H1 (cell line): Measurements from ENCODE around the gene TNP2. TPM values are rescaled to one million over a fixed set of nuclear protein-coding genes. Genes with fewer than 3 reads are reported as not detected.

Experiments
- CTCF ChIA-PET: fragments of 300-600 bp; sonication (Branson Sonifier 250); formaldehyde crosslinking; loops from one replicate; lab custom pipeline; 2021; ENCODE audit not compliant: partially characterized antibody; lab: Charles Lee
- POLR2A ChIA-PET: fragments of 300-600 bp; sonication (Branson Sonifier 250); formaldehyde crosslinking; loops from one replicate; lab custom pipeline; 2021; ENCODE audit warnings: inconsistent platforms; ENCODE audit not compliant: partially characterized antibody; lab: Charles Lee
- DNase-seq, 2 experiments: peaks; one replicate each; pipeline versions ENCODE4 v3.0.0 to v3.0.0-alpha.2; 2010 to 2022; ENCODE audit warnings: low spot score in 2 of 2, low read depth in 1 of 2, mixed read lengths in 1 of 2
- FAIRE-seq: peaks from 2 replicates; lab custom pipeline; 2011; peaks lifted over from hg19 to GRCh38; lab: Jason Lieb, UNC
- H2AFZ ChIP-seq: 2 replicates; pipeline ENCODE4 v1.8.1; 2012; ENCODE audit warnings: low read length, inconsistent platforms
- H2AK5ac ChIP-seq: 2 replicates; pipeline ENCODE4 v1.6.1; 2013; ENCODE audit warnings: low read depth, low read length
- H2BK120ac ChIP-seq: replicated peaks from 2 replicates; pipeline ENCODE3; 2013; ENCODE audit warnings: low read depth, low read length, inconsistent platforms
- H2BK12ac ChIP-seq: 2 replicates; pipeline ENCODE4 v1.6.1; 2013; ENCODE audit warnings: low read depth, low read length
- H2BK15ac ChIP-seq: 2 replicates; pipeline ENCODE4 v1.6.1; 2013; ENCODE audit warnings: low read length
- H2BK20ac ChIP-seq: 2 replicates; pipeline ENCODE4 v1.6.1; 2013; ENCODE audit warnings: low read length
- H2BK5ac ChIP-seq: 2 replicates; pipeline ENCODE4 v1.6.1; 2013; ENCODE audit warnings: low read depth, low read length
- H3K14ac ChIP-seq: 2 replicates; pipeline ENCODE4 v1.6.1; 2013; ENCODE audit warnings: inconsistent platforms; ENCODE audit not compliant: insufficient read length
- H3K18ac ChIP-seq: 2 replicates; pipeline ENCODE4 v1.6.1; 2013; ENCODE audit warnings: low read length; ENCODE audit errors: extremely low read depth
- H3K23ac ChIP-seq: 2 replicates; pipeline ENCODE4 v1.6.1; 2013; ENCODE audit warnings: inconsistent platforms; ENCODE audit not compliant: insufficient read length
- H3K23me2 ChIP-seq: 2 replicates; pipeline ENCODE4 v1.6.1; 2013; ENCODE audit warnings: low read depth, low read length
- H3K27ac ChIP-seq: 2 replicates; pipeline ENCODE4 v1.6.1; 2011; ENCODE audit warnings: low read depth, low read length, inconsistent platforms
- H3K27me3 ChIP-seq, 4 experiments: replicated peaks in 1 of 4; 1 replicate in 1 of 4; 2 replicates in 3 of 4; pipeline versions ENCODE4 v1.6.1 to v1.8.1; 2011 to 2013; ENCODE audit warnings: low read length in 3 of 4, mild to moderate bottlenecking in 3 of 4, inconsistent platforms in 2 of 4, mixed read lengths in 2 of 4, moderate library complexity in 1 of 4; ENCODE audit not compliant: control insufficient read depth in 3 of 4, insufficient read depth in 3 of 4; ENCODE audit errors: extremely low read depth in 1 of 4
- H3K36me3 ChIP-seq, 4 experiments: 2 replicates each; pipeline versions ENCODE4 v1.6.1 to v1.8.1; 2011 to 2013; ENCODE audit warnings: mild to moderate bottlenecking in 4 of 4, low read length in 3 of 4, moderate library complexity in 2 of 4, control low read depth in 1 of 4, inconsistent platforms in 1 of 4; ENCODE audit not compliant: insufficient read depth in 4 of 4, control insufficient read depth in 2 of 4
- H3K4ac ChIP-seq: replicated peaks from 2 replicates; pipeline ENCODE3; 2013; ENCODE audit warnings: low read length, low read depth, mixed read lengths, inconsistent platforms; ENCODE audit not compliant: insufficient read length
- H3K4me1 ChIP-seq, 4 experiments: replicated peaks in 1 of 4; 1 replicate in 1 of 4; 2 replicates in 3 of 4; pipeline versions ENCODE4 v1.6.1 to v1.8.1; 2011 to 2013; ENCODE audit warnings: low read length in 3 of 4, inconsistent platforms in 2 of 4, mixed read lengths in 1 of 4; ENCODE audit not compliant: insufficient read depth in 4 of 4, control insufficient read depth in 3 of 4
- H3K4me2 ChIP-seq, 2 experiments: 2 replicates each; pipeline versions ENCODE4 v1.6.1 to v1.8.1; 2011 to 2013; ENCODE audit warnings: low read depth in 2 of 2, low read length in 2 of 2, control low read depth in 1 of 2, inconsistent platforms in 1 of 2, mild to moderate bottlenecking in 1 of 2; ENCODE audit not compliant: insufficient read depth in 1 of 2
- H3K4me3 ChIP-seq, 4 experiments: fragments of 200-600, 300-600 bp in 1 of 4; sonication (generic), shearing (Covaris generic), sonication (Bioruptor Twin) in 1 of 4; 2 replicates each; pipeline versions ENCODE4 v1.5.1 to v1.8.1; 2011 to 2016; ENCODE audit warnings: low read length in 4 of 4, low read depth in 3 of 4, control low read depth in 2 of 4, inconsistent platforms in 2 of 4, mild to moderate bottlenecking in 2 of 4, mixed read lengths in 1 of 4, moderate library complexity in 1 of 4; ENCODE audit not compliant: insufficient read depth in 2 of 4; ENCODE audit errors: extremely low read depth in 1 of 4
- H3K56ac ChIP-seq: replicated peaks from 2 replicates; pipeline ENCODE3; 2013; ENCODE audit warnings: low read depth, mild to moderate bottlenecking, mixed read lengths, low read length, inconsistent platforms; ENCODE audit not compliant: insufficient read length
- H3K79me1 ChIP-seq: 2 replicates; pipeline ENCODE4 v1.6.1; 2013; ENCODE audit warnings: low read depth, low read length, control low read depth
- H3K79me2 ChIP-seq, 2 experiments: 2 replicates each; pipeline versions ENCODE4 v1.6.1 to v1.8.1; 2012 to 2013; ENCODE audit warnings: low read length in 2 of 2, mild to moderate bottlenecking in 2 of 2, inconsistent platforms in 1 of 2; ENCODE audit not compliant: insufficient read depth in 2 of 2, control insufficient read depth in 1 of 2
- H3K9ac ChIP-seq, 4 experiments: replicated peaks in 1 of 4; 1 replicate in 1 of 4; 2 replicates in 3 of 4; pipeline versions ENCODE4 v1.6.1 to v1.8.1; 2011 to 2013; ENCODE audit warnings: low read depth in 3 of 4, low read length in 3 of 4, control low read depth in 2 of 4, mild to moderate bottlenecking in 2 of 4, moderate library complexity in 2 of 4, inconsistent platforms in 1 of 4; ENCODE audit errors: extremely low read depth in 1 of 4
- H3K9me3 ChIP-seq, 2 experiments: 2 replicates each; pipeline versions ENCODE4 v1.6.1 to v1.8.1; 2012 to 2013; ENCODE audit warnings: mild to moderate bottlenecking in 2 of 2, moderate library complexity in 2 of 2, control low read depth in 1 of 2, inconsistent platforms in 1 of 2, low read depth in 1 of 2, low read length in 1 of 2, mixed read lengths in 1 of 2; ENCODE audit not compliant: insufficient read depth in 2 of 2
- H4K20me1 ChIP-seq, 2 experiments: replicated peaks in 1 of 2; 2 replicates each; pipeline versions ENCODE3 to v1.8.1; 2011 to 2013; ENCODE audit warnings: inconsistent platforms in 2 of 2, low read length in 2 of 2, mild to moderate bottlenecking in 1 of 2; ENCODE audit not compliant: insufficient read depth in 2 of 2, control insufficient read depth in 1 of 2
- H4K5ac ChIP-seq: 2 replicates; pipeline ENCODE4 v1.6.1; 2013; ENCODE audit warnings: low read length, low read depth, mixed read lengths, inconsistent platforms; ENCODE audit not compliant: insufficient read length
- H4K8ac ChIP-seq: 2 replicates; pipeline ENCODE4 v1.8.0; 2013; ENCODE audit warnings: mild to moderate bottlenecking, moderate library complexity, low read length, inconsistent platforms; ENCODE audit not compliant: insufficient read depth; ENCODE audit errors: extremely low read depth
- H4K91ac ChIP-seq: replicated peaks from 2 replicates; pipeline ENCODE3; 2013; ENCODE audit warnings: low read length, mixed read lengths, inconsistent platforms; ENCODE audit not compliant: insufficient read length
- ASH2L ChIP-seq: fragments of 200-600, 300-600 bp; sonication (generic); IDR thresholded peaks from one replicate; pipeline ENCODE4 v1.7.1; 2017; ENCODE audit warnings: low read length
- FOSL1 ChIP-seq: IDR thresholded peaks from 2 replicates; pipeline ENCODE4 v1.6.1; 2011; ENCODE audit warnings: mild to moderate bottlenecking, low read depth, low read length, moderate library complexity; ENCODE audit not compliant: insufficient read depth
- HDAC6 ChIP-seq: IDR thresholded peaks from one replicate; pipeline ENCODE4 v1.7.1; 2012; ENCODE audit warnings: low read depth, mild to moderate bottlenecking, inconsistent platforms, low read length, moderate library complexity
- JUN ChIP-seq: IDR thresholded peaks from 2 replicates; pipeline ENCODE4 v1.6.1; 2011; ENCODE audit warnings: low read depth, mild to moderate bottlenecking, improper control_type of control experiment, low read length
- POLR2A ChIP-seq, 2 experiments: IDR thresholded peaks; 1 replicate in 1 of 2; 2 replicates in 1 of 2; pipeline ENCODE4 v1.6.1; 2011; ENCODE audit warnings: low read depth in 2 of 2, low read length in 2 of 2, mild to moderate bottlenecking in 2 of 2; ENCODE audit errors: control extremely low read depth in 1 of 2
- RNF2 ChIP-seq: fragments of 200-900, 300-1000 bp; sonication (generic); IDR thresholded peaks from 2 replicates; pipeline ENCODE4 v1.7.1; 2016; ENCODE audit warnings: borderline replicate concordance, low read depth, mild to moderate bottlenecking, antibody characterized with exemption, low read length; ENCODE audit not compliant: poor library complexity, severe bottlenecking; ENCODE audit errors: missing control alignments
- SAP30 ChIP-seq: fragments of 300-600 bp; sonication (generic); IDR thresholded peaks from 2 replicates; pipeline ENCODE4 v1.7.1; 2012; ENCODE audit warnings: low read length, moderate library complexity, mild to moderate bottlenecking, inconsistent platforms; ENCODE audit not compliant: insufficient read depth, insufficient replicate concordance
- SIRT6 ChIP-seq: IDR thresholded peaks from one replicate; pipeline ENCODE4 v1.7.1; 2012; ENCODE audit warnings: low read length, inconsistent platforms
- SP4 ChIP-seq: IDR thresholded peaks from 2 replicates; pipeline ENCODE4 v1.6.1; 2012; ENCODE audit warnings: low read length, inconsistent platforms
- SRF ChIP-seq: IDR thresholded peaks from 2 replicates; pipeline ENCODE4 v1.6.1; 2011; ENCODE audit warnings: mild to moderate bottlenecking, low read depth, low read length, moderate library complexity
- TEAD4 ChIP-seq: IDR thresholded peaks from 2 replicates; pipeline ENCODE4 v1.6.1; 2012; ENCODE audit warnings: low read depth, low read length, inconsistent platforms, mixed read lengths
- WGBS, 2 experiments: shearing (Covaris generic) in 1 of 2; methylation state at CpG; one replicate each; pipeline versions ENCODE4 v1.1.6 to v1.1.7; 2013 to 2015; ENCODE audit warnings: low lambda C conversion rate in 2 of 2, mixed read lengths in 2 of 2, inconsistent platforms in 1 of 2, low coverage in 1 of 2, missing lambda C conversion rate in 1 of 2; ENCODE audit not compliant: insufficient replicate concordance in 2 of 2, insufficient coverage in 1 of 2, insufficient read length in 1 of 2; ENCODE audit errors: extremely low coverage in 1 of 2, missing lambda C conversion rate in 1 of 2; 5-methylcytosine and 5-hydroxymethylcytosine counted together
- polyA plus RNA-seq, 7 experiments: library from polyadenylated mRNA; depleted of rRNA in 3 of 7; stranded (reverse) in 5 of 7; unstranded in 2 of 7; fragments of >200 nt in 5 of 7; fragments of 200-250 nt in 2 of 7; gene quantifications; 1 replicate in 5 of 7; 2 replicates in 1 of 7; 4 replicates in 1 of 7; pipeline versions ENCODE4 v1.2.1 to v1.2.3, GENCODE V29; 2011 to 2013; ENCODE audit warnings: missing spikeins in 2 of 7, mixed read lengths in 2 of 7
- total RNA-seq: library from RNA; stranded (reverse); fragmentation: NEBNext Ultra II Directional; extraction: Animal tissue kit (Norgen Biotek cat#: 25700); gene quantifications from 2 replicates; pipeline ENCODE4 v1.2.1, GENCODE V29; 2021
- TF ChIP-seq, protein P1 (sequence below): IDR thresholded peaks from 2 replicates; pipeline ENCODE4 v1.6.1; 2011; ENCODE audit warnings: low read depth, mild to moderate bottlenecking, low read length; ENCODE audit not compliant: insufficient read depth

The TNP2 gene
- total and polyA plus RNA-seq, 2 of the 8 experiments (the other 6 are each of a cell fraction or from before 2014, with no cell fraction given) = not detected

DNA sequence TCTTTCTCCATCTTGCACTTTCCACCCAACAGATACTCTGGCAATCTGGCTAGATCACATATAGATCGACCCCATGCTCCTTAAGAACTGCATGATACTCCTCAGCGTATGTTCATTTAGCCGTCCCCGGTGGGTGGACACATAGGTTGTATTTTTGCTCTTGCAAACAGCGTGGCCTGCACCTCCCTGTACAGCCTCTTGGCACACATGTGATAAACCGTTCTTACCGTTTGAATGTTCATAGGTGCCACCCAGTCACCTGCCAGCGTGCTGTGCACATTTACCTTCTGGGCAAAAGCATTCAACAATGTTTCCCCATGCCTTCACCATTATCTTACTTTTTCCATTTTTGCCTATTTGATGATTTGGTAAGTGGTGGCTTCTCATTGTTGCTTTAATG is 6.2 kb downstream of the TNP2 start:
- POLR2A ChIA-PET = interaction anchor here (1.0 to 1.4 kb wide), 2 partner anchors 22 to 90 kb away, joined by 3 to 5 read pairs; no protein-coding TSS in a partner anchor
- no peaks in the 10 kb centered on the region for H3K79me1 ChIP-seq
- no peaks in the 10 kb centered on the region; the same call in 1 of the 2 replicates for H3K23me2 ChIP-seq
- no peak overlapping the region for H3K4me2 ChIP-seq
- DNase-seq = no peak
- H4K91ac ChIP-seq = no peak overlapping the region
- H2BK120ac ChIP-seq = no peak overlapping the region
- no peak overlapping the region for H3K14ac ChIP-seq
- no peak overlapping the region for H2BK15ac ChIP-seq
- no peak overlapping the region for H2BK20ac ChIP-seq
- H3K27ac ChIP-seq = no peak overlapping the region
- no peaks in the 10 kb centered on the region for H3K36me3 ChIP-seq
- H3K9me3 ChIP-seq = no peaks in the 10 kb centered on the region
- H3K23ac ChIP-seq = no peak overlapping the region
- no peak overlapping the region for H2BK12ac ChIP-seq
- FAIRE-seq = no peak
- no peak overlapping the region for H3K4ac ChIP-seq
- H2AFZ ChIP-seq = no peak overlapping the region
- H3K4me1 ChIP-seq = 0 out of 7 replicates have a peak, but pooled peaks cover 0 to 5% (median 0%) of the 10 kb centered on the region in 4 experiments
- no peak overlapping the region for H3K18ac ChIP-seq
- no peaks in the 10 kb centered on the region for H4K20me1 ChIP-seq
- H3K9ac ChIP-seq = no peak overlapping the region
- WGBS, 2 experiments = 90% methylated on average over 8 of the region's 8 CpGs; no CpG with 5 or more reads in 1 of the 2 experiments
- no peak overlapping the region for H2BK5ac ChIP-seq
- H3K79me2 ChIP-seq = no peaks in the 10 kb centered on the region
- no peak overlapping the region for H2AK5ac ChIP-seq
- TF ChIP-seq TEAD4 (no peak), RNF2 (no peak), SIRT6 (no peak), FOSL1 (no peak), SAP30 (no peak), HDAC6 (no peak), SP4 (no peak), ASH2L (no peak), JUN (no peak), POLR2A (IDR thresholded peaks at IDR 0.05; ENCODE audit: control extremely low read depth in 1 of 2, low read depth in 2 of 2, low read length in 2 of 2) (no peak), SRF (no peak)
- TF ChIP-seq, protein P1, sequence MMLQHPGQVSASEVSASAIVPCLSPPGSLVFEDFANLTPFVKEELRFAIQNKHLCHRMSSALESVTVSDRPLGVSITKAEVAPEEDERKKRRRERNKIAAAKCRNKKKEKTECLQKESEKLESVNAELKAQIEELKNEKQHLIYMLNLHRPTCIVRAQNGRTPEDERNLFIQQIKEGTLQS = no peak
- TF ChIP-seq, all 59 proteins: peak for 0
- Histone ChIP-seq H3K4me3 (no peak overlapping the region), H4K8ac (no peak overlapping the region), H4K5ac (no peak overlapping the region), H3K27me3 (no peaks in the 10 kb centered on the region; a peak in 1 of 7 replicates), H3K56ac (no peak overlapping the region)
- CTCF ChIA-PET = interaction anchor here (0.8 to 2.4 kb wide), 4 partner anchors 11 to 109 kb away, joined by 3 to 9 read pairs (median 6); partner anchors contain the start of gene PRM3
